ENCODE results near the gene IGSF11.
A peak's percentile ranks its signal among the peaks of the same experiment; 100 is the strongest.

IGSF11 gene

DNA sequence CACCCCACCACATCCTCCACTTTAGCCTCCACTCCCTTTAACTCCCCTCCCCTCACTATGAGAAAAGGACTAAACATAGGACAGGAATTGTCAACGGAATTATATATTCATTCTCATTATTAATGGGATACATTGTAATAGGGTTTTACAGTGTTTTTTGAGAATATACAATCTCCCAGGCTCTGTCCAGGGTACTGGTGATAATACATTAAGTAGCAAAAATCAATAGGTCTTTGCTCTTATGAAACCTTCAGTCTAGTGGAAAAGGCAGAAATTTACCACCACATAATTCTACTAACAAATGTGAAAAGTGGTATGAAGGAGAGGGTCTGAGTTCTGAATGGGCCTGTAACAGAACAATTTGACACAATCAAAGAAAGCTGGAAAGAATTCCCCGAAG, 28.2 kb upstream of the IGSF11 start:
- no peaks in the 10 kb centered on the region for H3K4me1 Mint-ChIP-seq
- no peaks in the 10 kb centered on the region for H3K27me3 Mint-ChIP-seq (ENCODE audit: low read depth, poor library complexity)
- no peak for TF ChIP-seq CTCF (IDR thresholded peaks at IDR 0.05)
- H3K36me3 Mint-ChIP-seq (ENCODE audit: low read depth), result no peaks in the 10 kb centered on the region
- DNase-seq, result no peak
- no peaks in the 10 kb centered on the region for H3K9me3 Mint-ChIP-seq
- no peak overlapping the region for H3K27ac Mint-ChIP-seq
- no peak overlapping the region for H3K4me3 Mint-ChIP-seq

DNA sequence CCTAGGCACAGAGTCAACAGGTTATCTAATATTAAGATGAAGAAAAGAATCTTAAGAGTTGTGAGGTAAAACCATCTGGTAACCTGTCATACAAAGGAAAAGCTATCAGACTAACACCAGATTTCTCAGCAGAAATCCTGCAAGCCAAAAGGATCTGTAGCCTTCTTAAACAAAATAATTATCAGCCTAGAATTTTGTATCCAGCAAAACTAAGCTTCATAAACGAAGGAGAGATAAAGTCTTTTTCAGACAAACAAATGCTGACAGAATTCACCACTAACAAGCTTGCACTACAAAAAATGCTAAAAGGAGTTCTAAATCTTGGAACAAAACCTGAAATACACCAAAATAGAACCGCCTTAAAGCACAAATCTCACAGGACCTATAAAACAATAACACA, 9.9 kb upstream of the IGSF11 start:
- Mint-ChIP-seq H3K4me3 (no peak overlapping the region), H3K36me3 (ENCODE audit: low read depth) (peaks cover 14% of the 10 kb centered on the region), H3K27ac (no peak overlapping the region), H3K4me1 (peaks cover 5% of the 10 kb centered on the region), H3K27me3 (ENCODE audit: low read depth, poor library complexity) (no peaks in the 10 kb centered on the region), H3K9me3 (peaks cover 54% of the 10 kb centered on the region)
- no peak for DNase-seq
- no peak for TF ChIP-seq CTCF (IDR thresholded peaks at IDR 0.05)

- TF ChIP-seq CTCF (IDR thresholded peaks at IDR 0.05), result no peak
- Mint-ChIP-seq H3K4me3 (no peak overlapping the region), H3K9me3 (peaks cover 46% of the 10 kb centered on the region), H3K27me3 (ENCODE audit: low read depth, poor library complexity) (peaks cover 1% of the 10 kb centered on the region), H3K4me1 (peaks cover 6% of the 10 kb centered on the region), H3K27ac (no peak overlapping the region), H3K36me3 (ENCODE audit: low read depth) (peaks cover 14% of the 10 kb centered on the region)
- DNase-seq, result no peak
These were observed 7.5 kb upstream of the IGSF11 start for GRCh38 chr3:119042162-119042561.

DNA sequence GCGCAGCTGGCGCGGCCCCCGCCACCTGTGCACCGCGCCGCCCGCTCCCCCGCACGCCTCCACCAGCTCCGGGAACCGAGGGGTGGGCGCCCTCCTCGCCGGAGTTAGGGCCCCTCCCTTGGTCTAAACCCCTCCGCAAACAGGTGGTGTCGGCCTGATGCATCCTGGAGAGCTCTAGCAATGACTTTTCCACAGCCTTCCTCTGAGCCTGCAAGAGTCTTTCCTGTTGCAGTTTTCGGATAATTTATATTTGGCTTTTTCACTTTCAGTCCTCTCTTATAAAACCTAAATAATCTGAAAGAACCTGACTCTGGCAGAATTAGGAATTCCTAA, 334 bp upstream of the IGSF11 start:
- TF ChIP-seq CTCF (IDR thresholded peaks at IDR 0.05), result no peak
- H3K9me3 Mint-ChIP-seq, result peaks cover 7% of the 10 kb centered on the region
- no peak overlapping the region for H3K27ac Mint-ChIP-seq
- H3K4me3 Mint-ChIP-seq, result peak overlapping the region; percentile 90
- H3K36me3 Mint-ChIP-seq (ENCODE audit: low read depth), result no peaks in the 10 kb centered on the region
- DNase-seq, result no peak
- H3K27me3 Mint-ChIP-seq (ENCODE audit: low read depth, poor library complexity), result peaks cover 45% of the 10 kb centered on the region
- peaks cover 25% of the 10 kb centered on the region for H3K4me1 Mint-ChIP-seq

GRCh38 chr3:119033393-119034255, 1.0 kb downstream of the IGSF11 start:
- no peaks in the 10 kb centered on the region for H3K9me3 Mint-ChIP-seq
- DNase-seq, result no peak
- peaks cover 25% of the 10 kb centered on the region for H3K4me1 Mint-ChIP-seq
- peak overlapping the region; percentile 90 for H3K4me3 Mint-ChIP-seq
- H3K36me3 Mint-ChIP-seq (ENCODE audit: low read depth), result no peaks in the 10 kb centered on the region
- no peak for TF ChIP-seq CTCF (IDR thresholded peaks at IDR 0.05)
- H3K27ac Mint-ChIP-seq, result no peak overlapping the region
- peaks cover 48% of the 10 kb centered on the region for H3K27me3 Mint-ChIP-seq (ENCODE audit: low read depth, poor library complexity)

All from nephron progenitor cell (in vitro differentiated cells).